ENCODE results near the gene PPP1R1B.
"Not testable (repeated sequence)": the region's sequence is repeated elsewhere in the genome, so short reads cannot be mapped to it uniquely, and the experiment has no call there.

The PPP1R1B gene

DNA sequence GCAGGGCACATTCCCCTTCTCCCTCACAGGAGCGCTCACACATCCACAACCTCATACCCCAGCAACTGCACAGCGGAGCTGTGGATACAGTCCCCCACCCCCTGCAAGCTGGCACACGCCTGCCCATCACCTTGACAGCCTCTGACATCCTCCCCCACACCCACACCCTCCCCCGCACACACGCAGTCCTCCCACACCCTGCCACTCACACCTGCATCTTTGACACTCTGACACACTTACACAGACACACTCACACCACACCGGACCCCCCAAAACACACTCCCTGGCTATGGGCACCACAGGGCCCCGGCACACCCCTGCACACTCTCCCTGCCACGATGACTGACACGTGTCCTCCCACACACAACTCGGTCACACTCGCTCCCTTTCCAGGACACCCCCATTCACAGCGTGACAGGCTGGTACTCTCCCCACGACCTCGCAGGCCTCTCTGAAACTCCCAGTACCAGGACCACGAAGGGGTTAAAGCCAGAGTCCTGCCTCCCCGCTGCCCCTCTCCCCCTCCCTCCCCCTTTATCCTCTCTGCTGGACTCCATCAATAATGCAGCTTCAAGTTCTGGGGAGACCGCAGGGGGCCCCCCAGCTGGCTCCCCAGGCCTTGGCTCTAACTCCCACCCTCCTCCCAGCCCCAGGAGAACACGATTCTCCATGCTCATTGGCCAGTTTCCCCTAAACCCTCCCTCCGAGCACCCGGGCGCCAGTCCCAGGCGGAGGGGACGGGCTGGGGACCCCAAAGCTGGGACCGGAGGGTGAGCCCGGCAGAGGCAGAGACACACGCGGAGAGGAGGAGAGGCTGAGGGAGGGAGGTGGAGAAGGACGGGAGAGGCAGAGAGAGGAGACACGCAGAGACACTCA is at the start of gene PPP1R1B:
Gene PPP1R1B (plus strand): TSS at position 782 of the 876 bp plus-strand sequence. CDS start 441 bp downstream, outside the sequence.
- no peak for DNase-seq (ENCODE audit: low read depth, low spot score)

DNA sequence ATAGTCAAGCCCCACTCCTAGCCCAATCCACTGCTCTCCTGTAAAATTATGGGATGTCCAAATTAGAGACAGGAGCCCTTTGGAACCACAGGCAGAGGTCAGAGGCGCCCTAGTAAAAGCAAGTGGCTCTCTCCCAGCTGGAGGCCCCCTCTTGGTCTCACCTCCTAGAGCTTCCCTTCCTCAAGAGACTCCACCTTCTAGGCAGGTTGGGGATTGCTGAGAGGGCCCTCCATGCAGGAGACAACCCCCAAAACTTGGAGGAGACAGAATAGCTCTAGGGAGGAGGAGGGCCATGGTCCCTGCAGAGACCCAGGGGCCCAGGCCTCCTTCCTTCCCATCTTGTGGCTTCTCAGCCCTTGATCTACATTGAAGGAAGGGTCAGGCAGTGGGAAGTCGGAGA is 48.5 kb upstream of the PPP1R1B start:
- no peak for DNase-seq (ENCODE audit: low read depth, low spot score)

DNA sequence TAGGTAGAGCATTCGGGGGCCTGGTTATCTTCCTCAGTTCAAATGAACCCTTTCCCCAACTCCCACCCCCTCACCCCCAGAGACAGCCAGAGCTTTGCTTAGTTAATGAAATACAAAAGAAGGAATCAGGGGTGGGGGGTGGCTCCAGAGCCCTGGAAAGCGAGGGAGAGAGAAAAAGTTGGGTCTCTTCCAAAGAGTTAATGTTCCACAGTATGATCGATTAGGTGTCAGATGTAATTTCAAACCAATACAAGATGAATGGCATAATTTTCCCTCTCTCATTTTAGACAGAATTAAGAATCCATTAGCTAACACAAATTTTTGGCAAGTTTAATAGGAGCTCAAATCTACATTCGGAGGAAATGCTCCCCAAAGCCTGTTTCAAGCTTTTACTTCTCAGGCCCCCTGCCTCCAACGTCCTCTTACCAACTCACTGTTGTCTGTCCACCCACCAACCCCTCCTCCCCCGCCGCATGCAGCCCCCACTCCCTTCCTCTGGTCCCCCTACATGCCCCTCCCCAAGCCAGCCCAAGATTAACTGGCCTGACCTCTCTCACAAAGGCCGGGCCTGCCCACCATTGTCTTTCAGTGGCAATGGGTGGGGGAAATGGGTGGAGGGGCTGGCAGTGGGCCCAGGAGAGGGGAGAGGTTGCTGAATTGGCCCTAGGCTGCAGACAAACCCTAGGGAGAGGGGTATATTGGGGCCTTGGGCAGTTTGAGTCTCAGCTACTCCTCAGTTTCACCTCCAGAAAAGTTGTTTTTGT is 47.3 kb upstream of the PPP1R1B start:
- no peak for DNase-seq (ENCODE audit: low read depth, low spot score)

DNA sequence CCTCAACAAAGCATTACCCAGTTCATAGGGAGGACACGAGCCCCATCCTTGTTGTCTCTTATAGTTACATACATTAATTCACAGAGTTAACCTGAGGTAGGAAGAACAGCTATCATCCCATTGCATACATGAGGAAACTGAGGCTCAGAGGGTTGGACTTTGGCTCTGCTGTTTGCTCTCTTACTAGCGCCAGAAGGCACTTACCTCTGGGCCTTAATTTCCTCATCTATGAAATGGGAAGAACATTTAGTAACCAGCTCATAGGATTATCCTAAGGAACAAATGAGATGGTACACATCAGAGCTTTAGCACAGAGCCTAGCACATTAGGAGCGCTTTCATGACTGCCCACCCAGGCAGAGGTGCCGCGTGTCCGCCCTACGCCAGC is 46.7 kb upstream of the PPP1R1B start:
- DNase-seq (ENCODE audit: low read depth, low spot score), result no peak

DNA sequence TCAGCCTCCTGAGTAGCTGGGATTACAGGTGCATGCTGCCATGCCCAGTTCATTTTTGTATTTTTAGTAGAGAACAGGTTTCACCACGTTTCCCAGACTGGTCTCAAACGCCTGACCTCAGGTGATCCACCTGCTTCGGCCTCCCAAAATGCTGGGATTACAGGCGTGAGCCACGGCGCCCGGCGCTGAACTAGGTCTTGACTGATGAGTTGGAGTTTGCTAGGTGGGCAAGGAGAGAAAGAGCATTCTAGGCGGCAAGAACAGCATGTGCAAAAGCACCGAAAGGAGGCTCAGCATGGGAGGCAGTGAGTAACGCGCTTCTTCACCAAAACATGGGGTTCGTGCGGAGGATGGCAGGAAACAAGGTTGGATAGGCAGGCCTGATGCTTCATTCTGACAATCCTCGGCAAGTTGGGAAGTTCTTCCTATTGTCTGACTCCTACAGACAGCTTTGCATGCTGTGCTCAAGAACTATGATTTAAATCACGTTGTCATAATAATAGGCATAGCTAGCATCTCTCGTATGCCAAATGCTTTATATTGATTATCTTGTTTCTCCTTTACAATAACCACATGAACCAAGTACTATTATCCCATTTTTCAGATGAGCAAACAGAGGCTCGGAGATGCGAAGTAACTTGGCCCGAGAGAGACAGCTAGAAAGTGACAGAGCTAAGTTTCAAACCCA is 45.5 kb upstream of the PPP1R1B start:
- DNase-seq (ENCODE audit: low read depth, low spot score), result no peak

DNA sequence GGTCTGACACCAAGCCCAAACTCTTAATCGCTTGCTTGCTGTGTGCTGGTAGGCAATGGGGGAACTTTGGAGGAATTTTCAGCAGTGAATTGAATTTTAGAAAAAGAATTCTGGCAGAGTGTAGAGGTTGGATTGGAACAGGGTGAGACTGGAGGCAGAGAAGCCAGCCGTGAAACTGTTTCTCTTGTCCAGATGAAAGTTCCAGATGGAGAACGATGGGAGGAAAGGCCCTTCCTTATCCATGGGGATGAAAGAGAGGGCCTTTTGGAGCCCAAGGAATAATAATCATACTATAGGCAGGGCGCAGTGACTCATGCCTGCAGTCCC is 45.0 kb upstream of the PPP1R1B start:
- no peak for DNase-seq (ENCODE audit: low read depth, low spot score)

DNA sequence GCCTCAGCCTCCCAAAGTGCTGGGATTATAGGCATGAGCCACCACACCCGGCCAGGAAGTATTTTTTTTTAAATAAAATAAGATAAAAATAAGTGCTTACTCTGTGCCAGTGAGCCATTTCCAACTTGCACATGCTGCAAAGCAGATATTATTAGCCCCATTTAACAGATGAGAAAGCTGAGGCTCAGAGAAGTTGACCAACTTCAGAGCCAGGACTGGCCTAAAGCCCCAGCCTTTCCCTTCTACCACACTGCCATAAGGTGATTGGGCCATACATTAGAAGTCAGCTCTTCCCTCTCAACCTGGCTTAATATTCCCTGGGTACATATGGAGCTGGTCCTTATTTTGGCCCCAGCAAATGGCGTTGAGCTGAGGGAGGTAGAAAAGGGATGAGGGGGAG is 44.1 kb upstream of the PPP1R1B start:
- DNase-seq (ENCODE audit: low read depth, low spot score), result no peak

DNA sequence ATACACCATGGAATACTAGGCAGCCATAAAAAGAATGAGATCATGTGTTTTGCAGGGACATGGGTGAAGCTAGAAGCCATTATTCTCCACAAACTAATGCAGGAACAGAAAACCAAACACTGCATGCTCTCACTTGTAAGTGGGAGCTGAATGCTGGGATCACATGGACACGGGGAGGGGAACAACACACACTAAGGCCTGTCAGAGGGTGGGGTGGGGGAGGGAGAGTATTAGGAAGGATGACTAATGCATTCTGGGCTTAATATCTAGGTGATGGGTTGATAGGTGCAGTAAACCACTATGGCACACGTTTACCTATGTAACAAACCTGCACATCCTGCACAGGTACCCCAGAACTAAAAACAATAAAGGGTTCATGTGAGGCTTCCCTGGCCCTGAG is 36.6 kb upstream of the PPP1R1B start:
- not testable (repeated sequence) for DNase-seq (ENCODE audit: low read depth, low spot score)

DNA sequence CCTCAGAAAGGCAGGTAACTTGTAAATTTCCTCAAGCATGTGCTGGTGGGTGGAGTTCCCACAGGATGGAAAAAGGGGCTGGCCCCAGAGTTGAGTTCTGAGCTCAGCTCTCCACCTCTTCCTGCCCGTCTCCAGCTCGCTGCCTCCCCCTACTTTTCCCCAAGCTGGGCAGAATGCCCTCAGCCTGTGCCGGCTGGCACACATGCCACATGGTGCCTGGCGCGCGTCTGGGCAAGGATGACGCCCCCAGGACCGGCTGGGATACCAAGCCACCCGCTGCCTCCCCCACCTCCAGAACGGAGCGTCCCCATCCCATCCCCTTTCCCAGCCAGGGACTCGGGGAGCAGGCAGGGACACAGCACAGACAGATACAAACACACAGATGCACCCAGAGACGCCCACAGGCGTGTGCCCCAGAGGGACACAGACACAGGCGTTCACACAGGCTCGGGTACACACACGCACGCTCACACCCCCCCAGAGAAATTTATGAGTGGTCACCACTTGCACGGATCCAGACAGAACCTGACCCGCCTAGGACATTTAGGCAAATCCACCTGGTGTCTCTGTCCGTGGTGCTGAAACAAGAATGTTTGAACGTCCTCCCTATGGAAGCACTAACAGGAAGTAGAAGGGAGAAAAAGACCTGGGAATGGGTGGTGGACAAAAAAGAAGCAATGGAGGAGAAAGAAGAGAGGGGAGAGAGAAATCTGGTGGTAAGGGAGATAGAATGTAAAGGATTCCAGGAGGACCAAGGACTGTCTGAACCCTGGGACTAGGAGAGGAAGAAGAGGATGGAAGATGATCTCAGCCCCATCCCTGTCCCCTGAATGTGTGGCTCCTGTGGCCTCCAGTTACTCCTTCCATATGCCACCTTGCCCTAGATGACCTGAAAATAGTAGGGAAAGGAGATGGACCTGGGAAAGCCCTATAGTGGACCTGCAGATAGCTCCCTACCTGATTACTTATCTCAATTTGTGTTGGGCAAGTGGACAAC is 34.5 kb upstream of the PPP1R1B start:
- DNase-seq (ENCODE audit: low read depth, low spot score), result no peak

DNA sequence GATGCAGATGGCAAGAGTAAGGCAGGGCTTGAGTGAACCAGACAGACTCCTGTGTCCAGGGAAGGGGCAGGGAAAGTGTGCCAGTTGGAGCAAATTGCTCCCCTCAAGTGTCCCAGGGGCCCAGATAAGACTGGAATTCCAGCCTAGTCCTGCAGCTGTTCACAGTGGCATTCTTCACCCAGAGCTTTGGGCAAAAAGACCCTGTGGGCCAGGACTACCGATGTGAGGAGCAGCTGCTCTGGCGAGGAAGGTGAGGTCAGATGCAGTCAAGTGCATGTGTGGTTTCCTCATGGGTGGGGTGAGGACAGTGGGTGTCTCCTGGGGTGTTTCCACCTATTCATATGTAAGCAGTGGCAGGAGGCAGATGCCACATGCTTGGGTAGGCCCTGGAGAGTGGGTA is 33.4 kb upstream of the PPP1R1B start:
- no peak for DNase-seq (ENCODE audit: low read depth, low spot score)

DNA sequence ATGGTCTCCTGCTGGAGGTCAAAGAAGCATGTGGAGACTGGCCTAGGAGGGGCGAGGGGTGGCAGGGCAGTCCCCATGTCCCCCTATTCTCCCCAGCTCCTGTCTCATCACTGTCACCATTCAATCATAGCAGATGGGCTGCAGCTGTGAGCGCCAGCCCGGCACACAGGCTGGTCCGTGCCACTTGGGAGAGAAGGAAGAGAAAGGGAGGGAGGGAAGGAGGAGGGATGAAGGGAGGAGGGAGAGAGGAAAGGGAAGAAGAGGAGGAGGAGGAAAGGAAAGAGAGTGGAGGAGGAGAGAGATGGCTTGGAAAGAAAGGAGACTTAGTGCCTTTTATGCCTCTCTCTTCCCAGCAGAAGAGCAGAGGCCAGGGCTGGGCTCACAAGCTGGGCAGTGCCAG is 31.5 kb upstream of the PPP1R1B start:
- DNase-seq (ENCODE audit: low read depth, low spot score), result no peak

DNA sequence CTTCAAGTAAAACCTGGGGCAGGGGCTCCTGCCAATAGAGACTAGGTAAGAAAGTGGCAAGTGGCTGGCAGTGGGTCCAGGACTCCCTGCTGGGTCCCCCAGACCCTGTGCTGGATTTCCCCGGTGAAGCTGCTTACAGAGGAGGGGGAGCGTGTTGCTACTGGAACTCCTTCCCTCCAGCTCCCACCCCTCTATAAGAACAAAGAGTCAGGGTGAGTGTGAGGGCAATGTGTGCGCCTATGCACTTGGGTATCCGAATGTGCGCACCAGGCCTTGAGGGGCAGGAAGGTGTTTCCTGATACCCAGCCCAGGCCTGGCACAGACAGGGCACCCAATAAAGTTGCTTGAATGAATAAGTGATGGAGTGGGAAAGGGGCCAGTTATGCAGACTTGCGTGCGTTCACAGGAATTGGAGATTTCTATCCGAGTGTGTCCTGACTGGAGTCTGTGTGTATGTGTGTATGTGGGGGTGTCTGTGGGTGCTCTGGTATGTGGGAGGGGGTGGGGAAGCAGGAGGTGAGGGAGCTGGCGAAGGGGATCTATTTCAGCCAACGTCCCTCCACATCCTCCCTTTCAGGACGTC is 30.7 kb upstream of the PPP1R1B start:
- no peak for DNase-seq (ENCODE audit: low read depth, low spot score)

DNA sequence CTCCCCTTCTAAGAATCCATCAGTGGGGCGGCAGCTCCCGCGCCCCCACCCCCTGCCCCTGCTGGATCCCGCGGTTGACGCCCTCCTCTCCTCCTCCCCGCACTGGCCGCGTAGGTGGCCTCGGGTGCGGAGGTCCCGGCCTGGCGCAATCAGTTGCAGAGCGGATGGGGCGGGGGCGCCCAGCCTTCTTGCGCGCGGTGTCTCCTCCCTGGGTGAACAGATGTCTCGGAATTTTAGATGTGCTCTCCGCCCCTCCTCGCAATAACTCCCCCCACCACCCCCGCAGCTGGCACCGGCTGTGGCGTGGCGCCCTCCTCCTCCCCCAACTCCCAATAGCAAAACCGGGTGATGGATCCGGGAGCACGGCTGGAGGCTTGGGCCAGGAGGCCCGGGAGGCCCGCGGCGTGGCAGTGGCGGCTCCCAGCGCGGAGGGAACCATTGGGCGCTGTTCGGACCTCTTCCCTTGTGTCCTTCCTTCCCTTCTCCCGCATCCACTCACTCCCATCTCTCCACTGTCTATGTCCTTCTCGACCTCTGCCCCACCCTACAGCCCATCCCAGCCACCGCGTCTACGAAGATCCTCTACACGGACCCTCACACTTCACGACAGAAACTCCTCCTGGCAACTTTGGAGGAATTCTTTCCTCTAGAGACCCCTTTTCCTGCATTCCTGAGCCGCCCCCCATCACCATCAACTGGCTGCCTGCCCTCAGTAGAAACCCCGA is 30.0 kb upstream of the PPP1R1B start:
- no peak for DNase-seq (ENCODE audit: low read depth, low spot score)

DNA sequence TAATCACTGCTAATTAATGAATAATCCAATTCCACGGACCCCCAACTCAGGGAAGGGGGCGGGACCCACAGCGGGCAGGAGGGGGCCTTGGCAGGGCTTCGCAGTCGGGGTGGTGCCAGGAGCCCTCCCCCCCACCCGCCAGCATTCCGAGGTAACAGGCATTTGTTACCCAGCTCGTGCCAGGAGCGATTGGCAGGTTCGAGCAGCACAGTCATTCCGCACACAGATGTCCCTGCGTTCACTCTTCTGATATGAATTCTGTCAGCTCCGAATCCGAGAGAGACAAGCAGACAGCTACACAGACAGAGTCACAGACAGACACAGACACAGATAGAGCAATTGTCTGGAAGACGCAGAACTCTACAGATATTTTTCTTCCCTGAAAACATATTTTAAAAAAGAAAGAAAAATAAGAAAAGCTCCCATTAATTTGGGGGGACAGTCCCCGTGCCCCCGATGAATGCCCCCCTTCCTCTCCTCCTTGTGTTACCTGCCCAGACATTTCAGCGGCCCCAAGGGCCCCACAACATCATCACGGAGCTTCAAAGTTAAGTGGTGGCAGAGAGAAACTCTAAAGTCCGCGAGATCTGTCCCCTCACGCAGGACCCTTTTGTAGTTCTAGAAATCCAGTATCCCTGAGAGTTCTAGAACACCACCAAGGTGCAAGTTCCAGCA is 29.2 kb upstream of the PPP1R1B start:
- DNase-seq (ENCODE audit: low read depth, low spot score), result no peak

DNA sequence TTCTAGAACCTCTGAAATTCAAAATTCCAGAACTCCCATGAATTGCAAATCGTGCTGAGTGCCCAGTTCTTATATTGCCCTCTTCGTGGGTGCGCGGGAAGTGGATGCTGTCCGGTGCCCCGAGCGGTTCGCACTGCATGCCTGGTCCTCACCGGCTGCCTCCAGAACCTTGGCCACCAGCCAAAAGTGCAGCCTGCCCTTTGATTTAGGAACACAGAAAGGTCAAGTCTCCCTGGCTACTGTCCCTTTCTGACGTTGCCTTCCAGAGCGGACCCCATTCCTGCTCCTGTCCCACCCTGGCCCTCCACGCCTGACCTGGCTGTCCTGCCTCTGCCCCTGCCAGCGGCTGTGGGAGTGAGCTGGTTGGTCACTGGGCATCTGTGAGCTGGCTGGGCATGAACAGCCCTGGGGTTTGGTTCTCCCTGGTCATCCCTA is 28.7 kb upstream of the PPP1R1B start:
- no peak for DNase-seq (ENCODE audit: low read depth, low spot score)

DNA sequence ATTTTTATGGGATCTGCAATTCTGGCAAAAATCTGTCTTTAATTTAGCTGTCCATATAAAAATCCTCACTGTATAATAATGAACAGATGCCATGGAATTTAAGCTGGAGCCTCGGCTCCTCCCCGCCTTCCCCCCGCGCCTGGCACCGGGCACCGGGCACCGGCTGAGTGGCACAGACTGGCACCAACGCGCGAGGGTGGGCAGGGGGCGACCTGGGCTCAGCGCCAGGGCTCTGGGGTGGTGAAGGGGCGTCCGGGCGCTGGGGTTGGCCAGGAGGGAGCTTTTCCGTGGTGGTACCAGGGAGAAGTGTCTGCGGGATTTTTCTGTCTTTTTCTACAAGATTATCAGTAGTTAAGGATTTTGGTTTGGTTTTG is 28.1 kb upstream of the PPP1R1B start:
- no peak for DNase-seq (ENCODE audit: low read depth, low spot score)

DNA sequence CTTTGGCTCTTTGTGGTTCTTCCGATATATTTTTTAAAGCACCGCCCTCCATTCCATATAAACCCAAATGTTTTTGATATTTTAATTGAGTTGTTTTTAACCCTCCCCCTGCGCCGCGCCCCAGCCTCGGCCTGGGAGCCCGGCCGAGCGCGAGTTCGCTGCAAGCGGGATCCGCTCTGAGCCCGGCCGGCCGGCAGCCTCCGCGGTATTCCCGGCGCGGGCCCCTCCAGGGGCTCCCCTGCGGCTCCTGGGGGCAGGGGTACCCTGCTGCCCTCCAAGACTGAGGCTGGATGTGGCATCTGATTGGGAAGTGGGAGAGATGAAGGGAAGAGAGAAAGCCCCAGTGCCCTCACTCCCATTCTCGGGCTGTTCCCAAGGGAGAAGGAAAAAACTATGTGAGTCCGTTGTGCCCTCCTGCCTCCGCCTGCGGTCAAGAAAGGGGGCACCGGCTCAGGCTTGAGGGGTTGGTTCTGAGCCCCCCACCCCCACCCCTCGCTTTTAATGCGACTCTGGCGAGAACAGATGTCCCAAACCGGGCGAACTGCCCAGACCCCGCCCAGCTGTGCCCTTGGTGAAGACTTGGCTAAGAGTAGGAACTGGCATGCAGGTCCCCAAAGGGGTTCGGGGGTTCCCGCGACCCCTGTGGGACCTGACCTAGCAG is 27.6 kb upstream of the PPP1R1B start:
- DNase-seq (ENCODE audit: low read depth, low spot score), result no peak

DNA sequence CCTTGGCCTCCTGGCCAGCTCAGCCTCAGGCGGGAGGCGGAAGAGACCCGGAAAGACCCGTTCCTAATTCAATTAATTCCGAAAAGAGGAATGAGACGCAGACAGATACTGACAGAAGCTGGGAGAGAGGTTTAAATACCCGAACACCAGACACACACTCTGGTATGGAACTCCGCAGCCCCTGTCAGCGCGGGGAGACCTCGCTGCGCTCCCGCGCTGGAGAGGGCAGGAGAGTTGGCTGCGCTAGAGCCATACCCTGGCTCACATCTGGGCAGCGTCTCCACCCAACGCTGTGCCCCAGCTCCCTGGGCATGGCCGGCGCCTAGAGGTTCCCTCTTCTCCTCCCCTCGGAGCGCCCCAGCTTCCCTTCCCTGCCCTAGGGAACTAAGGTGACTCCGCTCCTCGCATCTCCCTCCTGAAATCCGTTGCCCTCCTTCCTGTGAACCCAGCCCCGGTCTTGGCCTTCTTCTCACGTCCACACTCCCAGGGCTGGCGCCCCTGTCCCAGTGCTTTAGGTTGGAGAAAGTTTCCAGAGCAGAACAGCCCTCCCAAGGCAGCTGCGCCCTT is 27.0 kb upstream of the PPP1R1B start:
- DNase-seq (ENCODE audit: low read depth, low spot score), result no peak
